CD4-positive, alpha-beta T cell treated with Interleukin-10 for 1 hour (primary cell): ENCODE results near the gene FRMD4A.
"Not testable (repeated sequence)": the region's sequence is repeated elsewhere in the genome, so short reads cannot be mapped to it uniquely, and the experiment has no call there.

Source experiments
- DNase-seq: peaks from one replicate; pipeline ENCODE4 v3.0.0-alpha.2; 2020

Gene FRMD4A

DNA sequence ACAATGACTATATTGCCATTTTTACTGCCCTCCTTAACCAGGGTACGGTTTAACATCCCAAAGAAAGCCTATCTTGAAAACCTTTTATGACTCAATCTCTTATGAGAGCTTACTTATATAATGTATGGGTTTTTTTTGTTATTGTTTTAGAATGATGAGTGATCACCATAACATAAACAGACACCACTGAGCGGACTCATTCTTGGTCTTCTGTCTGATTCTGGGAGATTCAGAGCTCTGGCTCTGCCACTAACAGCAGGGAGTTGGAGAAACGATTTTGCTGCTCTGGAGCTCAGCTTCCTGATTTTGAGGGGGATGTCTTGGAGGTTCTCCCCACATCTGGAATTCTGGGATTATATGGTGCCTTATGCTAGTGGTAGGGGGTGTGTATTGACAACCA is 244.1 kb downstream of the FRMD4A start:
- no peak for DNase-seq

DNA sequence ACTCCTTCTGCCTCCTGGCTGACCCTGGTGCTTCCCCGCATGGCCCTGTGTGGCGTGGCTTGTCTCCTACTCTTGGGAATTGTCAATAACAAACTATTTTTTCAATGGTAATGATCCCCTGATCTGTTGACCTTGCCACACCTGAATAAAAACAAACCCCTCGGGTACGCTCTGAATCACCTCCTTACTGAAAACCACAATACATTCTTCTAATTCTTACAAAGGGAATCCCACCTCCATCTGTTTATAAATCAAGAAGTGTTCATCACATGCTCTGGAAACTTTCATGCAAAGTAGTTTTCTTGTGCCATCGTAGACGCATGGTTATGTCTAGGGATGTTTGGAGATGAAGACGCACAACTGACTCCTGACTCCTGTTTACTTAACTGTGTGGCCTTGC is 245.8 kb downstream of the FRMD4A start:
- no peak for DNase-seq

DNA sequence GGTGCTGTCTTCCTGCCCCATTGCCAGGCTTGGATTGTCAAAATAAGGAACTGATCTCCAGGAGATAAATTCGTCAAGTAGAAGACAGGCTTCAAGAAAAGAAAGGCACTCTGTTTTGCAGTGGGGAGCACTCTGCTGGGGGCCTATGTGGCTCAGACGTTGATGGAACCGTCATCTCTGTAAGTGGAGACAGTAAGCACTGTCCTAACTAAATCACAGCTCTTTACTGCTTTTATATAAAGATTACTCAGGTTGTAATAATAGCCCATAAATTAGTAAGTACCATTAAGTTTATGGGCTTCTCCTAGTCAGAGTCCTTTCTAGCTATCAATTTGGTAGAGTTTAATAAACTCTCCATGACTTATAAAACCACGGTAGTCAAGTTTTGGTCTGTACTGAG is 249.9 kb downstream of the FRMD4A start:
- no peak for DNase-seq

DNA sequence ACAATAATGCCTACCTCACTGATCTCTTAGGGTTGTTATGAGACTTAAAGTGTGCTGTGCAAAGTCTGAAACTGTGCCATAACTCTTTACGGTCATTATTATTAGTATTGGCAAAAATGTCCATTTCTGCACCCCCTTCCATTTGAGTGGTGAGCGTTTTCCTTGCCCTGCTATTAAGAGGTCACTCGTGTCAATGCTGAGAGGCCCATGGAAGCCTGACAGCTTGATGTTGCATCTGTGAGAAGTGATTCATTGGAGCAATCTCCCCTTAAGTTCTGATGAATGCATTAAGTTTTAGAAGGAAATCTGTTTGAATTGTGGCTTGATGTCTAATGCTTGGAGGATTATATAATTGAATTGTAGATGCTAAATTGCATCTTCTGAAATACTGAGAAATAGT is 253.3 kb downstream of the FRMD4A start:
- no peak for DNase-seq

DNA sequence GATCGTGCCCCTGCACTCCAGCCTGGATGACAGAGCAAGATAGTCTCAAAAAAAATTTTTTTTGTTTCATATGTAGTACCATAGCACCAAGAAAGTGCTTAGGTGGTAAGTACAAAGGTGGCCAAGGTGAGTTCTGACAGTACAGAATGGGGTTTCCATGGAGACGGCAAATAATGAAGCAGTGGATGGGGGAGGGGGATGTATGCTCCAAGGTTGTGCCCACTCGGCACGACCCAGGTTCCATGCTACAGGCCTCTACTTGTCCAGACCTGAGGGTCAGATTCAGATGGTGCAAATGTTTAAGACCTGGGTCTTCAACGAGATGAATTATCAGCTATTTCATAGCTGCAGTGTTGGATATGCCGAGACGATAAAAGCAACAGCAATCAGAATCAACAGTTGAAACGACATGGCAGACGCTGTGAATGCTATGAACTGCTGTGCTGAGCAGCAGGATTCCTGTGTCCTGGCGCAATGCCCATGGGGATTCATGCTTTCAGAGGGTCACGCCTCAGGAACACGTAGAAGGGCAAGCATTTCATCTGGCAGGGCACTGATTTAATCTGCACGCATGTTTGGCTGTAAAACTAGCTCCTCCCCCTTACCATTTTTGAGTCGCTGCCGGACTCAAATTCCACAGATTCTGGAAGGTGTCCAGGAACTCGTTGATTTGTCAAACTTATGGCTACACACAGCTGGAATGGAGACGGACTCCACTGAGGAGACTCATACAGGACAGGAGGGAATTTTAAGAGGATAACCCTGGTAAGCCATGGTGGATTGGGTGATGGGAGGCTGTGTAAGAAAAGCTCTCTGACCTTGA is 256.5 kb downstream of the FRMD4A start:
- no peak for DNase-seq

DNA sequence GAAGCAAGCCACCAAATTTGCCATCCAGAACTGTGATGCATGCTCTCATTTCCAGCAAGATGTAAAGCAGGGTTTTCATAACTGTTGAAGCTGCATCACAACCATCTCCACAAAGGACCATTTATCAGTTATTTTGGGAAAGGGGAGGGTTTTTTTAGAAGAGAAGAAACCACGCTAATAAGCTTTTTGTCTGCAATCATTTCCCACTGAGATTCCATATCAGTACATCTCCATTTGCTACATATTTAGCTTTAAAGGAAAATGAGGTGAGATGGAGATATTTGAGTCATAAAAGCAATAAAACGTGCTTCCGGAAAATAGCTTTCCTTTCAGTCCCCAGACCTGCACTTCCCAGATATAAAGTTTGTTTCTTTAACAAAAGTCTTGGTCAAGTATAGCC is 258.2 kb downstream of the FRMD4A start:
- DNase-seq, result no peak

DNA sequence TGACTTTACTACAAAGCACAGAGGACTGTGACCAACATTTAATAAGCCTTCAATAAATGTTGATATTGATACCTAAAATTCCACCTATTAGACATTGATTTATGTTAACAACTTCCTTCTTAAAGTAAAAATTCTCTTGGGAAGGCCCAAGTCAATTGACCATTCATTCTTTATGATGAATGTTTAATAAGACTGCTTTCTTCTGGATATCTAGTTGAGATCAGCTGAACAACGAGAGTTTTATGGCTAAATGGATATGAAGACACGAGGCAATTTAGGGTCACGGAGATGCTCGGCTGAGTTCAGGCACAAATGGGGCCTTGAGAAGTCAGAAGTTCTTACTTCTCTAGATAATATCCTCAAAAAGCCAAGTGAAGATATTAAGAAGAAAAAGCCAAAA is 258.8 kb downstream of the FRMD4A start:
- no peak for DNase-seq

DNA sequence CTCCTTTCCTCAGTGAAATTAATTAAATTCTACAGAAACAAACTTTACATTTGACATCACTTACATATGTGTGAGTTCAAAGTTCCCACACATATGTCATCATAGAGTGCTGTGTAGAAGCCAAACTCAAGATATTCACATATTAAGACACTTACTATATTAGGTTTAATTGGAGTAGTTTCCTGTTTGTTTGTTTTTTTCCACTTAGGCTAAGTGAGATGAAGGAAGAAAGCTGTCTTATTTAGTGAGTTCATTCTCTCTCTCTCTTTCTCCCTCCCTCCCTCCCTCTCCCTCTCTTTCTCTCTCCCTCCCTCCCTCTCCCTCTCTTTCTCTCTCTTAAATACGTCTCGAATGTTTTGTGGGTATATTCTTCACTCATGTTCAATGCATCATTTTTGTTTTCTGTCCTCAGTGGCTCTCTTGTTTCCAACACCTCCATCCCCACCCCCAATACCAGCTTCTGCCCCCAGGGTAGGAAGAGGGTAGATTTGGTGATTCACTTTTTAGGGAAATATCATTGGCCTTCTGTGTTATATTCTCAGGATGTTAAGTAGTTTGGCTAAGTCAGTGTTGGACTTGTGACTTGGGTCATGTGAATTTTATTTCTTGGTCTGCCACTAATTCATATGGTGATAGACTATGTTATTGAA is 262.0 kb downstream of the FRMD4A start:
- no peak for DNase-seq

DNA sequence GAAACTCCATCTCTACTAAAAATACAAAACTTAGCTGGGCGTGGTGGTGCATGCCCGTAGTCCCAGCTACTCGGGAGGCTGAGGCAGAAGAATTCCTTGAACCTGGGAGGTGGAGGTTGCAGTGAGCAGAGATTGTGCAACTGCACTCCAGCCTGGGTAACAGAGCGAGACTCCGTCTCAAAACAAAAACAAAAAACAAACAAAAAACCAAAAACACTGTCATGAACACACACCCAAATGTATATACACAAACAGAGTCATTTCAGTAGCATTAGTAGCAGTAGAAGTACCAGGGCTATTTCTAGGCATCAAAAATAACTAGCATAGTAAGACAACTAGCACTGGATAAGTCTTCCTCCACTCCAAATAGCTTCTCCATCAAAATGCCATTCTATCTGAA is 263.1 kb downstream of the FRMD4A start:
- DNase-seq, result not testable (repeated sequence)

DNA sequence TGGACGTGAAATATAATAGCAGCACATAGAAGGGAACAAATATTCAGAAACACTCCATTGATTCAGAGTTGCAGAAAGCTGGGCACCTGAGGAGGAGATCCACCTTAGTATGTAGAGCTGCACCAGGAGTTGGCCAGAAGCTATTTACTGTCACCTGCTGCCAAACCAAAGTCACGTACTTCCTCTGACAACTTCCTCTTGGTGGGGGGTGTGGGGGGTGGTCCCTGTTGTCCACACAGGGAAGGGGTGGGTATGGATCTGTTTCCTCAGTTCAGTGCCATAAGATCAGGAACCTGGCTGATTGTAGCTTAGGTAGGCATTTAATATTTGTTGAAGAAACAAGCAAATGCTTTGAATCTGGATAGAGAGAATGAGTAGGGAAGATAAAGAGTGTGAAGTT is 264.6 kb downstream of the FRMD4A start:
- DNase-seq, result no peak

DNA sequence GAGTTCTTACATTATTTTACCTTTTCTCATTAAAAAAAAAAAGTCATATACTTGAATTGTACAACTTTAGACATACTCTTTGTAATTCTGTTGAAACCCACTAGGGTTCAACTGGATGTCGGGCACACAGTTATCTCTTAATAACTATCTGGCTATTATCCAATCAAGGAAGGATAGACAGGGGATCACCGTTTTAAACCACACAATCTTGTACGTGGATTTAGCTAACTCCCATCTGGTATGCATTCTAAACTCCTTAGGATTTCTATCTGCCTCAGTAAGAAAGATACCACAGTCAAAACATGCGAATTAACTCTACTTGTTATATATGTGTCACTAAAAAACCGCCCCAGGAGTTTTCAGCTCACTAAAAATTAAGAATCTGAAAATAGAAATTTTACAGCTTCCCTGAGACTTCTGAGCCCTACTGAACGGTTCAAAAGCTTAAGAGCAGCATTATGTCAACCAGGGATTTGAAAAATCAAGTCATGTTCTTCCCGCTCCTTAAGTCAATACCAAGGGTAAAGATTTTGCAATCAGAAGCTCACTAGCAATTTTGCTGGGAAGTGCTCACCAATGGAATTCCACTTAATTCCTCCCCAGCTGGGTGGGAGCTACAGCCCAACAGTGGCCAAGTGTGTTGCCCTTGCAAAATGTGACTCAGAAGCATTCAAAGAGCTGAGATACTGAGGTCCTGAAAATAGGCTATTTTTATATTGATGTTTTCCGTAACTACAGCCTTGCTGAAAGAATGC is 267.0 kb downstream of the FRMD4A start:
- no peak for DNase-seq

DNA sequence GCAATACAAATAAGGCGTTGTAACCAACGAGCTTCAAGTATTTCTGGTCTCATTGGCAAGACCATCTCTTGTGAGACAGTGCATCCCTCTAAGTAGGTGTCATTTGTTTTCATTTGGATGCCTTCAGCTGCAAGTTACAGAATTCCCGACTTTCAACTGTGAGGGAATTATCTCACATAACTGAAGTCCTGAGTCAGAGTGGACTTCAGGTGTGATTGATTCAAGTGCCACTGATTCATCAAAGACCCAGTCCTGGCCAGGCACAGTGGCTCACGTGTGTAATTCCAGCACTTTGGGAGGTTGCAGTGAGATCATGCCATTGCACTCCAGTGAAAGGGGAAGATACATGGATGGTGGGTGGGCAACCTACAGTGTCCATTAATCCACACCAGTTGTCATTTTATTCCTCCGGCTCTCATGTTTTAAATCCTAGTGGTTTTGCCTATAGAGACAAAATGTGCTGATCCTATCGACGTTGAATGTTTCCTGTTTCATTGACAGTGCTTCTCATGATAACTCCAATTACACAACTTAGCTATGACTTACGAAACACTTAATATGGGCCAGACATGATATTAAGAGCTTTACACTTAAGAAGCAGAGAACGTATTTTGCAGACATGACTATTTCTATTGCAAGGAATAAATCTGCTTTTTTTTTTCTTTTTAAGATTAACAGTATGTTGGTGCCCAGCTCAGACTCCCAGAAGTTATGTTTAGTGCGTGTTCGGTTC is 268.0 kb downstream of the FRMD4A start:
- no peak for DNase-seq

DNA sequence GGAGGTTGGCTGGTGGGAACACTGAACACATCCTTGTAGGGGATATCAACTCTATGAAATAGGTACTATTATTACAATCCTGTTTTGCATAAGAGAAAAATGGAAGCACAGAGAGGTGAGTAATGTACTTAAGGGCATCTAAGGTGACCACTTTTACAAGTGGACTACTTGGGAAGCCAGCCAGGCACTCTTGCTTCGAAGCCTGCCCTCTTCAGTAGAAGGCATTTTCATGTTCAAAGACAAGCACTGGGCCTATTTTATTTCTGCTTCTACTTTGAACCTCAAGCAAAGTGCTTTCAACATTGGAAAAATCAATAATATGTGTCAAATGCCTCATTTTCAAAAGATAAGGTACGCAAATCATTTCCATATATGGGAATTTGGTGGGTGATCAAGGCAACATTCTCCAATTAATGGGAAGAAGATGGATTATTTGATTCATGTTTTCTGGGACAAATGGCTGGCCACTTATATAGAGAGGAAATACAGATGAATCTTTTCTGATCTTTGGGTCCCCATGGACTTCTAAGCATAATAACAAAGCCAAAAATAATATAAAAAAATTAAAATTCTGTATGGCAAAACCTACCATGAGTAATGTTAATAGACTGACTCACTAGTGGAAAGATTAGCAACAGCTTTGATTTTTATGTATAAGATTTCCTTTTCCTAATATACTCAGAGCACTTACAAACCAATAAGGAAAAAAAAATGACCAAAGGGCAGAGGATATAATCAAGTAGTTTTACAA is 270.2 kb downstream of the FRMD4A start:
- no peak for DNase-seq

DNA sequence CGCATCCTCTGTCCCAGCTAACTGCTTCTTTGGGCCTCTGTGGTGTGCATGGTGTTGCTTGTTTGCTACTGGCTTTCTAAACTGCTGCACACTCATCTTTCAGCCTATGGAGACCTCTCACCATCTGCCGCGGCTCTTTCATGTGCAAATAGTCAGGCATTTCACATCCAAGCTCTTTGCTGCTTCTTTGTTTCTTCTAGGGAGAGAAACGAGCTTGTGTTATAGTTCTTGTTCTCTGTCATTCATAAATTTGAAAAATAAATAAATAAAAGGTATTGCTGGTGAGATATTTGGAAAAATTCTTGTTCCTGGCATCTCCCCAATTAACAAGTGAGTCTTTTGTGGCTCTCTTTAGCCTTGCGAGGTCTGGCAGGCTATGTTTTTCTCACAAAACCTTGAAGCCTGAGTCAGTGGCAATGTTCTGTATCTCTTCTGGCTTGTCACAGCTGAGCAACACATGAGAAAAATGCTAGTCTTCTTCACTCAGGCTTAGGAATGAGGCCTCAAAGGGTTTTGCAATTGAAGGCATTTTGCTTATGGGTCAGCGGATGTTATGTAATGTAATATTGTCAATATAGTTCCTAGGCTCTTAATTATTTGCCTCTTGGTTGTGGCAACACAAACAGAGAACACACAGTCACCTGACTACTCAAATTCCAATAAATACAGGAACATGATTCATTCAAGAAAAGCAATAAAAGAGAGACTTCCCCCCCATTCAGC is 274.0 kb downstream of the FRMD4A start:
- DNase-seq, result no peak

DNA sequence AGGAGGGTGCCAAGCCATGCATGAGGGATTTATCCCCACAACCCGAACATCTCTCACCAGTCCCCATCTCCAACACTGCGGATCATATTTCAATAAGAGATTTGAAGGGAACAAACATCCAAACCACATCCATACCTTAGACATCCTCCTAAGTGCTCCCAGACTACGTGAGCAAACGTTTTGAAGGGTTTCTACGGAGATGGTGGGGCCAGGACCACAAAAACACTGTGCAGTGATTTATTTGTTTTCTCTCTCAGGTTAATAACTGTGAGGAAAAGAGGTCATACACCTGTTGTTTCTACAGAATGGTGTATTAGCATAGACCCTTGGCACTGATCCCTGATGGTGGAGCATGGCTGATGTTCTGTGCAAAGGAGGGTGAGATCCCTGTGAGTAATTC is 277.8 kb downstream of the FRMD4A start:
- DNase-seq, result no peak

DNA sequence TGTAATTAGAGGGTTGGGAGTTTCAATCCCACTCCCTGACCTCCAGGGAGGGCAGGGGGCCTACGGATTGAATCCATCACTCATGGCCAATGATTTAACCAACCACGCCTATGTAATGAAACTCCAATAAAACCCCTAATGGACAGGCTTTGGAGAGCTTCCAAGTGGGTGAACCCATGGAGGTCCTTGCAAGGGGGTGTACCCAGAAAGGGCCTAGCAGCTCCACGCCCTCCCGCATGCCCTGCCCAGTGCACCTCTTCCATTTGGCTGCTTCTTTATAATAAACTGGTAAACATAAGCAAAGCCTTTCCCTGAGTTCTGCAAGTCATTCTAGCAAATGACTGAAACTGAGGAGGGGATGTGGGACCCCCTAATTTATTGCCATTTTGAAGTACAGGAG is 280.1 kb downstream of the FRMD4A start:
- DNase-seq, result no peak

DNA sequence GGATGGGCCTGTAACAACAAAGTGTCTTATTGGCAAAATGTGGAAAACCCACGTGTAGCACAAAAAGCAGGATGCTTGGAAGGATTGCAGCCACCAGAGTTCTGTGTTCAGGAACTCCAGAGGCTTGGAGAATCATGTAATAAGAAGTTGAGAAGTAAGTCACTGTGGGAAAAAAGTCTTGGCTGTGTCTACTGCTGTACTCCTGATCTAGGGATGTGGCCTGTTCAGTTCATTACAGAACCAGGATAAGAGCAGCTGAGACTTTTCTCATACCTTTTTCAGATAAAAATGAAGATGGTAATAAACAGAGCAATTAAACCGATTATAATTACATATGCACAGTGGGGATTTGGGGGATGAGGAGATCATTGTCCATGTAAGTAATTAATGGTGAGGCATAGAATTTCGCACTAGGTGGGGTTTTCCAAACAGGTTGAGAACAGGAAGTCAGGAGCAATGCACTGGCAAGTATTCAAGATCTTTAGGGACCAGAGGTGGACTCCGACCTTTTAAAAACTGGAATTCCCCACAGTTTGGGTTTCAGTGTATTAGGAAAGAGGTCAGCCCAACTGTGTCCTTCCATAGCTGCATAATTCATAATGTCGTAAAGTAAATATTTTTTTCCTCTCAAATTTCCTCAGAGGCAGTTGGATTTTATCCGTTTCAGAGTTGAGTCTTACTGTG is 281.7 kb downstream of the FRMD4A start:
- no peak for DNase-seq

DNA sequence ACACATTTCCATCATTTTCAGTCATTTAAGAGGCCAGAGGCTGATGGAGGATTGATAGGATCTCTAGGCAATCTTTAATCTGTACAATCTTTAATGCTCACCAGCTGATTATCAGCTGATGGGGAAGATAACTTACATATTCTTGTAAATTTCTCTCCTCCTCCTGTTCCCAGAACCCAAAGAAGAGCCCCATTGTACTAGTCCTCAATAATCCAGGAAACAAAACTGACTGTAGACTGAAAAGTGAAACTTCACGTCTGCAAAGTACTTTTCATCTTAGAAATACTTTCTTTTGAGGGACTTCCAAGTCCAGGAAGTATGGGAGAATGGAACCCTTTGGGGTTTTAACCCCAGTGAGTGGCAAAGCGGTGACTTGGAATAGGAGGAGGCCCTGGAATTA is 283.3 kb downstream of the FRMD4A start:
- DNase-seq, result no peak

DNA sequence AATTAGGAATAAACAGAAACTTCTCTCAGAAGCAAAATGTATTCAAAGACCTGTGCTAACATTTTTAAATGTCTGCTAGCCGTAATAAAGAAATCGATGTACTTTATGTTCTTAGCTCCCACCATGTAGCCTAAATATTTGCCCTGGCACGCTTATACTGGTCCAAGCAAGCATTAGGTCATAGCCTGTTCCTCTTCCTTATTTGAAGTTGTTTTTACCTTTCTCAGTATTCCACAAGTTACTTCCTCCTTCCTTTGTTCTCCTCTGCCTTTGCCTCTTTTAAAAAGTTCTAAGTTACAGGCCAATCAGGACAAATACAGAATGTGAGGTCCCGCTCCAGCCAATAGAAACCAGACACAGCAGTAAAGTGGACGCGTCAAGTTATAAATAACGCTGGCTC is 288.7 kb downstream of the FRMD4A start:
- not testable (repeated sequence) for DNase-seq

DNA sequence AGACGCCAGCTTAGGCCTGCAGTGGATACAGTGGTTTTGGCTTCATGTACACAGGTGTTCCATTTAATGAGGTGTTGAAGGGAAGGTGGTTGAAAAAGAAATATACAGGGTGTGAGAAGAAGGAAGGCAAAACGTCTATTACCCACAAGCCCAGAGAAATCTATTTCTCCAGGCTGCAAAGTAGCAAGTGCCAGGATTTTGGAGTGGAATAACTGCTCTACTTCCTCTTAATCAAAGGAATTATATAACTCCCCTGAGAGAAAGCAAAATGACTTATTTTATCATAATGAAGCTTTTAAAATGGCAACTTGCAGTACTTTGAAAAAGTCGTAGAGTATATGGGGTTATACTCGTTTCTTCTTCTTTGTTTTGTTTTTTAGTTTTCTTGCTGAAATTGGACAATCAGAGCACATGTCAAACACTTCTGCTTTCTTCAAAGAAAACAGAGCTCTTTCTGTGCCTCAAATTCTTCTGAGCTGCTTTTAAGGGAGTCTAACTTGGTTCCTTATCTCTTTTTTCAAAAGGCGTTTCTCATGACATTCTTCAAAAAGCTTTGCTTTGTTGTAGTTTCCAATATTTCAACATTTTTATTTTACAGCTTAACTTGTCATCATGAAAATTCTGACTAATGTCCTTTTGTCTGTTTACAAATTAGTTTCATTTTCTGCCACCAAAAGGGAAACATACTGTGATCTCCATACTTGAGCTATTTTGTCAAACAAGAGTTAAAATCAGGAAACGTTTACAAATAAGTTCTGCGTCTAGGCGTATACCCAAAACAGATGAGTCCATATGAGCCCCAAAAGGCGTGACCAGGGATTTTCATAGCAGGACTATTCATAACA is 289.7 kb downstream of the FRMD4A start:
- DNase-seq, result no peak
